Left ventricle myocardium inferior (tissue), 1 donor: ENCODE measurements around the gene PLCB1. TPM values are rescaled to one million over a fixed set of nuclear protein-coding genes. Genes with fewer than 3 reads are reported as not detected.

Experiments used
- DNase-seq: peaks from one replicate; pipeline ENCODE4 v3.0.0-alpha.2; 2020
- H3K27ac ChIP-seq: fragments of 200-600 bp; replicated peaks from 2 replicates; pipeline ENCODE4 v1.8.0; 2021
- H3K27me3 ChIP-seq: fragments of 200-600 bp; 2 replicates; pipeline ENCODE4 v1.8.0; 2021; ENCODE audit warnings: low read depth
- H3K36me3 ChIP-seq: fragments of 200-600 bp; 2 replicates; pipeline ENCODE4 v1.8.0; 2021
- H3K4me1 ChIP-seq: fragments of 200-600 bp; 2 replicates; pipeline ENCODE4 v1.8.0; 2021
- H3K4me3 ChIP-seq: fragments of 200-600 bp; 2 replicates; pipeline ENCODE4 v1.8.0; 2021; ENCODE audit warnings: mild to moderate bottlenecking, moderate library complexity
- H3K9me3 ChIP-seq: fragments of 200-600 bp; replicated peaks from 2 replicates; pipeline ENCODE4 v1.8.0; 2021
- intact Hi-C: fragments of 100-400 bp; cut with micrococcal nuclease; formaldehyde crosslinking; loops from one replicate; pipeline ENCODE4 v1.11.0; 2022
- total RNA-seq: library from RNA; stranded (reverse); fragmentation: NEBNext Ultra II Directional; extraction: Animal tissue kit (Norgen Biotek cat#: 25700); gene quantifications from one replicate; pipeline ENCODE4 v1.2.1, GENCODE V29; 2021
- TF ChIP-seq, protein P1 (sequence below): fragments of 200-600 bp; IDR thresholded peaks from 2 replicates; pipeline ENCODE4 v1.8.0; 2021; ENCODE audit warnings: antibody characterized with exemption, mild to moderate bottlenecking, borderline replicate concordance
- donor health status: DM: no; HTN: yes; CAD: no; lungs with severe emphysema.

PLCB1 gene
- total RNA-seq, 1 donor from 2014 or later = 6.0 TPM

DNA sequence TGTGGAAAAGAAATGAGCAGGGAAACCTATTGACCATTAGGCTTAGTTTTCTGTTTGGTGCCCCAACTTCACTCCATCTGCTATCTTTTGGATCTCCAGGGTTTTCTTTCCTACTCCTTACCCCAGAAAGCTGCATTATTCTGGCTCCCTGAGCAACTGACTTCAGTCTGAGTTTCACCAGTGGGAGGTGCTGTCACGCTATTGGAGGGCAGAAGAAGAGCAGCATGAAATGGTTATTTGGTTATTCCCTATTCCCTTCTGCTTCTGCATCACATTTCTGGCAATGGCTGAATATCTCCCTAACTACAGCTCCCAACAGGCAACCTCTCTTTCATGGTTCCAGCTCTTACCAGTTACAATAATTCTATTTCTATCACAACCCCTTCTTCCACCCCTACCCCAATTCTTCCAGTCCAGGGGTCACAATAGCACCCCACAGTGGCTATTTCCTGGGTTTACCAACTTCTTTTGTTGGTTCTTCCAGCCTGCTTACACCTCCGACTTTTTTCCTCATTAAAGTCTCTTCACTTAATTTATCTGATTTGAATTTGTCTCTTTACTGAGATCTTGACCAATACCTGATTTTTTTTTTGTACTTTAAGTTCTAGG is 311.5 kb downstream of the PLCB1 start:
- intact Hi-C loops = no loop called here
- Histone ChIP-seq H3K9me3 (peaks cover 6% of the 10 kb centered on the region), H3K4me1 (no peaks in the 10 kb centered on the region), H3K27ac (no peak overlapping the region), H3K27me3 (no peaks in the 10 kb centered on the region), H3K36me3 (no peaks in the 10 kb centered on the region), H3K4me3 (no peak overlapping the region)
- no peak for DNase-seq
- TF ChIP-seq, protein P1, sequence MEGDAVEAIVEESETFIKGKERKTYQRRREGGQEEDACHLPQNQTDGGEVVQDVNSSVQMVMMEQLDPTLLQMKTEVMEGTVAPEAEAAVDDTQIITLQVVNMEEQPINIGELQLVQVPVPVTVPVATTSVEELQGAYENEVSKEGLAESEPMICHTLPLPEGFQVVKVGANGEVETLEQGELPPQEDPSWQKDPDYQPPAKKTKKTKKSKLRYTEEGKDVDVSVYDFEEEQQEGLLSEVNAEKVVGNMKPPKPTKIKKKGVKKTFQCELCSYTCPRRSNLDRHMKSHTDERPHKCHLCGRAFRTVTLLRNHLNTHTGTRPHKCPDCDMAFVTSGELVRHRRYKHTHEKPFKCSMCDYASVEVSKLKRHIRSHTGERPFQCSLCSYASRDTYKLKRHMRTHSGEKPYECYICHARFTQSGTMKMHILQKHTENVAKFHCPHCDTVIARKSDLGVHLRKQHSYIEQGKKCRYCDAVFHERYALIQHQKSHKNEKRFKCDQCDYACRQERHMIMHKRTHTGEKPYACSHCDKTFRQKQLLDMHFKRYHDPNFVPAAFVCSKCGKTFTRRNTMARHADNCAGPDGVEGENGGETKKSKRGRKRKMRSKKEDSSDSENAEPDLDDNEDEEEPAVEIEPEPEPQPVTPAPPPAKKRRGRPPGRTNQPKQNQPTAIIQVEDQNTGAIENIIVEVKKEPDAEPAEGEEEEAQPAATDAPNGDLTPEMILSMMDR = no peak

DNA sequence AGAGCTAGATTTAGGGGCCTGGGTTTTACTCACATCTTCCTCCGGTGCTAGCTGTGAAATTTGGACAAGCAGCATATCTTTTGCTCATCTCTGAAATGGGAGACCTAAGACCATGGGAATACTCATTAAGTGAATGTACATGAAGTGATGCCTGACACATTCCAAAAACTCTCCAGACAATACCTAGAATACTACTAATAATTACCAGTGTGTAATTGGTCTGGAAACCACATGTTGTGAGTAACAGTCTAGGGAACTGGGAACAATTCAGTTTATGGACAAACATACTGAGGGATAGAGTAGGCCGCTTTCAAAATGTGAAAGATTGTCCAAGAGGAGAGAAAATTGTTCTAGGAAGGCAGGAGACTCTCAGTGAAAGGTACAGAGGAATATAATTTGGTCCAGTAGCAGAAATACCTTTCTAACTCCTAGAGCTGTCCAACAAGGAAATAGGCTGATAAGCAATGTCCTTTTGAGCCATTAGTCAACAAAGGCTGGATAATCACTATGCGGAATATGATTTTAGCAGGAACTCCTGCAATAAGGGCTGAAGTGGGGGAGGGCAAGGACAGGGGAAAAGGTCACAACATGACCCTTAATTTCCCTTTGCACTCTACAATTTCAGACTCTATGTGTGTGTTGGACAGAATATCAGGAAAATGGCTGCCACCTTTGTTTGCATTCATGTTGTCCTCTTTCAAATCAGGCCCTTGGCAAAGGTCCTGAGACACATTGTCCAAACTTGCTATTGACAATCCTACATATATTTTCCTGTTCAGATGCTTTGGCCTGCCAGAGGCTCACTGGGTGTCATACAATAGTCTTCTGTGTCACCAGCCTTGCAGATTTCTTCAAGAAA is 315.4 kb downstream of the PLCB1 start:
- TF ChIP-seq, protein P1 = no peak
- no peak for DNase-seq
- Histone ChIP-seq H3K4me3 (no peak overlapping the region), H3K9me3 (peaks cover 6% of the 10 kb centered on the region), H3K27me3 (no peaks in the 10 kb centered on the region), H3K36me3 (no peaks in the 10 kb centered on the region), H3K27ac (no peak overlapping the region), H3K4me1 (no peaks in the 10 kb centered on the region)
- intact Hi-C loops = no loop called here

- H3K4me1 ChIP-seq = no peaks in the 10 kb centered on the region
- intact Hi-C loops = no loop called here
- no peaks in the 10 kb centered on the region for H3K36me3 ChIP-seq
- peaks cover 5% of the 10 kb centered on the region for H3K9me3 ChIP-seq
- no peak overlapping the region for H3K4me3 ChIP-seq
- no peak overlapping the region for H3K27ac ChIP-seq
- H3K27me3 ChIP-seq = no peaks in the 10 kb centered on the region
- DNase-seq = no peak
- TF ChIP-seq, protein P1 = no peak
These were observed 317.1 kb downstream of the PLCB1 start for GRCh38 chr20:8449123-8449522.

- no peak overlapping the region for H3K27ac ChIP-seq
- H3K36me3 ChIP-seq = no peaks in the 10 kb centered on the region
- H3K4me3 ChIP-seq = no peak overlapping the region
- TF ChIP-seq, protein P1 = peak; percentile 41
- H3K27me3 ChIP-seq = no peaks in the 10 kb centered on the region
- DNase-seq = no peak
- no peaks in the 10 kb centered on the region for H3K9me3 ChIP-seq
- H3K4me1 ChIP-seq = no peaks in the 10 kb centered on the region
- intact Hi-C loops = no loop called here
These were observed 322.2 kb downstream of the PLCB1 start for GRCh38 chr20:8454137-8454712.

GRCh38 chr20:8456765-8457164 is 324.7 kb downstream of the PLCB1 start:
- Histone ChIP-seq H3K27ac (no peak overlapping the region), H3K36me3 (no peaks in the 10 kb centered on the region), H3K27me3 (no peaks in the 10 kb centered on the region), H3K4me3 (no peak overlapping the region), H3K4me1 (no peaks in the 10 kb centered on the region), H3K9me3 (no peaks in the 10 kb centered on the region)
- TF ChIP-seq, protein P1 = no peak
- intact Hi-C loops = no loop called here
- DNase-seq = no peak
